HG02885 (cell line): ENCODE data around the gene EFCAB5.
"Not testable (repeated sequence)": the region's sequence is repeated elsewhere in the genome, so short reads cannot be mapped to it uniquely, and the experiment has no call there.

Source experiments
- ATAC-seq: cut with Tn5 transposase; IDR thresholded peaks from one replicate; pipeline ENCODE4 v1.9.1; 2021; ENCODE audit warnings: mild to moderate bottlenecking; ENCODE audit not compliant: unreplicated experiment, poor library complexity

The EFCAB5 gene

DNA sequence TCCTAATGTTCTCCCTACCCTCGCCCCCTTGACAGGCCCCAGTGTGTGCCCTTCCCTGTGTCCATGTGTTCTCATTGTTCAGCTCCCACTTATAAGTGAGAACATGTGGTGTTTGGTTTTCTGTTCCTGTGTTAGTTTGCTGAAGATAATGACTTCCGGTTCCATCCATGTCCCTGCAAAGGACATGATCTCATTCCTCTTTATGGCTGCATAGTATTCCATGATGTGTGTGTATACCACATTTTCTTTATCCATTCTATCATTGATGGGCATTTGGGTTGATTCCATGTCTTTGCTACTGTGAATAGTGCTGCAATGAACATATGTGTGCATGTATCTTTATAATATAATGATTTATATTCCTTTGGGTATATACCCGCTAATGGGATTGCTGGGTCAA, 146.0 kb downstream of the EFCAB5 start:
- not testable (repeated sequence) for ATAC-seq

DNA sequence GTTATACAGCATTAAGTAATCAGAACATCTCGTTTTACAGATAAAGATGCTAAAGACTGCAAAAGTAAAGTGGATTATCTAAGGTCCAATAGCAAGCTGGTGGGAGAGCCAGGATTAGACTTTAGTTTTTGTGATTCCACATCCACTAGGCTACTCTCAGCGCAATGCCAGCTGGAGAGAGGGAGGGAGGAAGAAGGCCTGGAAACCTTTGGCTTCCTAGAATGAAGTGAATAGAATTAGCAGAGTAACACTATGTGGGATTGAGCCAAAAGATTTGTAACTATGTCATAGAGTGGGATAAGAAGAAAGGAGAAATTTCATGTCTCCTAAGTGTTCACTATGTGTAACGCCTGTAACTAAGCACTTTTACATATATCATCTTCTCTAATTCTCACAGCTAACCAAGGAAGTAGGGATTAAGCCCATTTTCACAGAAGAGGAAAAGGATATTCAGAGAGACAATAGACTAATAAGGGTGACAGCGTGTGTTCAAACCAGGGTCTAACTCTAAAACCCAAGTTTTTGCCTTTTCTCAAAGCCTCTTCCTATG, 149.8 kb downstream of the EFCAB5 start:
- ATAC-seq, result no peak

DNA sequence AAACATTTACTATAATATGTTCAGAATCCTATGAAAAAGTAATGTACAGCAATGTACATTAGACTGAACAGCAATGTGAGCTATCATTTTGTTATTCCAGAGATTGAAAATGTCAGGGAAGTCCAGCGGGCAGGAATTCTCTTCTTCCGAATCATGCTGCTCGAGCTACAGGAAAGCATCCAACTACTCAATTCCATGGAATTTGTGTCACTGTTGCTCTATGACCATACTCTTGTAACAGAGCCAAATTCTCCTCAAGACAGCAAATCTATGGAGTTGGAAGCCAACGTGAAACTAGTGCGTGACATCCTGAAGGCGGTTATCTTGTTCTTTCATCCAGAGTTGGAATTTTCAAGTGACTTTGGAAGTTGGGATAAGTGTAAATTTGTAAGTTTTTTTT, 150.3 kb downstream of the EFCAB5 start:
- ATAC-seq, result no peak

GRCh38 chr17:30092886-30093285, 151.5 kb downstream of the EFCAB5 start:
- ATAC-seq, result no peak

DNA sequence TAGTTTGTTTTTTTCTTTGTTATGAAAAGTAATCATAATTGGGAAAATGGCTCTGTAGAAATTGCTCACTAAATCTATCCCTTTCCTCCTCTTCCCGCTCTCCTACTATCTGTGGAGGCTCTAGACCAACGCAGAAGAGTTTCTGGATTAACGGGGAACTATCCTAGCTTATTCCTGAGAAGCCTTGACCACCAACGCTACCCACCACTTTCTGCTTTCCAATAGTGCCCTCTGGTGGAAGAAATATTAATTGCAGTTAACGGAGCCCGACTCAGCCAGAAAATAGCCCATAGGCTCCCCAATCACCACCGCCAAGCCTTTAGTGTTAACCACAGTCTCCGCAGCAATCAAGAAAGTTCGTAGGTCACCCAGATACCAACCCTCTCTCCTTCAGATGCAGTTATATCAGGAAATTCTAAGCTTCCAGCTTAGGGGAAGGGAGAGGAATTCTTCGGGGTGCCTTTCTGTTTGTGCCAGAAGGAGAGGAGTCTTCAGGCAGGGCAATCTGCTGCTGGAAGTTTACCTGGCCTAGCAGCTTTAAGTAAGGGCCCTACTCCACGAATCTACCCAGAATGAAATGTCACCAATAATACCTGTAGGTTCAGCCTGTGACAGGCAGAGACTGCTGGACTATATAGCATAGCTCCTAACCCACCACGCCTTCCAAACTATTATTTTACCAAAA, 152.2 kb downstream of the EFCAB5 start:
- no peak for ATAC-seq

DNA sequence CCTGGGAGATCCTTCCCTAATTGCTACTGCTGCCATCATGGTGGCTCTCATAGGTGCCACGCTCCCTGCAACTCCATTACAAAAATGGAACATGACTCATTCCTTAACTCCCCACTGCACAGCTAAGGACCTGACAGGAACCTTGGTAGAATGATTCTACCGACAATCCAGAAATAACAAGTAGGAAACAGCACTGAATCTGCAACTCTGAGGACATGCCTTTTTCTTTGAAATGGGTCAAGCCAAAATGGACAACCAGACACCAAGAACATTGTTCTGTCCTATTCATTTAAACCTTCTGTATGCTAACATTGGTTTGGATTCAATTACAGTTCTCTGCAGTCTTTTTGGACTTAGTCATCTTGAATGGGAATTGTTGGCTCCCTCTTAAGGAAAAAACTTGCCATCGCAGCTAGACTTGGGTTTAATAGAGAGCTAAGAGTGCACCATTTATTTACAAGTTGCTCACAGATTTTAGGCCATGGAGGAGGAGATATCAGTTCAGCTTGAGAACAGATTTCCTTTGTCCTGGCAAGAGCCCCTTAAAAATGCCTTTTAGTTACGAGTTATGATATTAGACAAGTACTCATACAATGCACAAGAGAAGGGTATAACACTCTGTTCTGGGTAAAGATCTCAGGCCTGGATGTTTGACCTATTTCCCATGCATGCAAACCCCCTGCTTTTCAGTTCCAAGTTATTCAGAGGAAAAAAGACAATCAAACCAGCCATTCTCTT, 154.2 kb downstream of the EFCAB5 start:
- no peak for ATAC-seq

- no peak for ATAC-seq
Observed at GRCh38 chr17:30101686-30102390, 160.4 kb downstream of the EFCAB5 start.

DNA sequence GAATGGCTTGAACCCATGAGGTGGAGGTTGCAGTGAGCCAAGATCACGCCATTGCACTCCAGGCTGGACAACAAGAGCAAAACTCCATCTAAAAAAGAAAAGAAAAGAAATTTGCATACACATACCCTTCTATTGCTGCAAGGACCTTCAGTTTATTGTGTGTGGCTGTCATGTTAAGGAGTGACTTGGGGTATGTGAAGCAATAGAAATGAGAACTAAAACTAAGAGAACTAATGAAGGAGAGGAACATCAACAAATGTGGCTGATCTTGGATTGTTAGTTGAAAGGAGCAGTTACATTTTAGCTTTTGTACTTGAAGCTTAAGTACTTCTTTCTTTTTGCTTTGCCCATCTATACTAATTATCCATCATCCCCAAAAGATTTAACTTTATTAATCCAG, 162.5 kb downstream of the EFCAB5 start:
- ATAC-seq, result no peak

DNA sequence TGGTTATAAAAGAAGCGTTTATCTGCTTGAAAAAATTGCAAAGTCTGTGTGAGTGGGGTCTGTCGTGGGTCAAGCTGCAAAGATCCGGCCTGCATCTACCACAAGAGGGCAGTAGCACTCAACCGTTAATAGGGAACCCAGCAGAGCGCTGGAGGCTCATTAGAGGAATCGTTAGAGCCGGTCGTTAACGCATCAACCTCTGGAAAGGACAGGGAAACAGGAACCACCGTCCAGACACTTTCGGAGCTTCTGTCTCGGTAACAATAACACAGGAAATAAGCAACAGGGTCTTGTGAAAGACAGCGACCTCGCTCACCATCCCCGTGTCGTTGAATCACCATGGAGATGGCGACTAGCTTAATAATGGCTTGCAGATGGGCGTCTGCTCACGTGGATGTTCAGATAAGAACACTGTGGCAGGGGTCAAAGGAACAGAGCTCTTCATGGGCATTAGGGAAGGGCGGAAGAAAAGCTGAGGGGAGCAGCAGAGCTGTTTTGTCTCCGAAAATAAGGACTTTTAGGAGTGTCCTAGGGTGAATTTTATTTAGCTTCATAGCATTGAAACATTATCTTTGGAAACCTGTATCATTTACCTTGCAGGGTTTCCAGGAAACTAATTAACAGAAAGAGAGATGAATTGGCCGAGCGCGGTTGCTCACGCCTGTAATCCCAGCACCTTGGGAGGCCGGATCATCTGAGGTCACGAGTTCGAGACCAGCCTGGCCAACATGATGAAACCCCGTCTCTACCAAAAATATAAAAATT, 163.3 kb downstream of the EFCAB5 start:
- peak; percentile 67 for ATAC-seq

DNA sequence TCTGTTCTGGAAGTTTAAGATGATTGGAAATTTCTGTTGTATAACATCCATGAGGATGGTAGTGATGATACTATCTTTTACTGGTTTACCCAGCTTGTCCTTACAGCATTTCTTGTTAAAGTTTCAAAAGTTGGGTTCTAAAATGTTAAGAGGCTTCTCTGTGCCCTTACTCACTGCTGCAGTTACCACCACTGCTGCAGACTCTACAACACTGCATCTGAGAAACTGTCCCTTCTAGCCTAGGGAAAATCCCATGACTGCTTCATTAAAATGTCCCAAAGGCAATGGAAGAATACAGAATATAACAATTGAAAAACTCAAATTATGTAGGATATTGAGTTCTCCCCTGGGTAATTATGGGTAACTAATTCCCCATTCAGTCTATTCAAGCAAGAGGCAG, 171.4 kb downstream of the EFCAB5 start:
- ATAC-seq, result no peak

GRCh38 chr17:30113213-30113612, 171.8 kb downstream of the EFCAB5 start:
- no peak for ATAC-seq

- ATAC-seq, result no peak
Observed at GRCh38 chr17:30116345-30116660, 174.9 kb downstream of the EFCAB5 start.

- peak; percentile 91 for ATAC-seq
Observed at GRCh38 chr17:30116661-30117551, 175.5 kb downstream of the EFCAB5 start, which contains the start of gene NSRP1. NSRP1 (plus strand) TSS chr17:30116816; CDS start chr17:30116844, 28 bp downstream.

GRCh38 chr17:30117675-30118081, 176.2 kb downstream of the EFCAB5 start:
- no peak for ATAC-seq

DNA sequence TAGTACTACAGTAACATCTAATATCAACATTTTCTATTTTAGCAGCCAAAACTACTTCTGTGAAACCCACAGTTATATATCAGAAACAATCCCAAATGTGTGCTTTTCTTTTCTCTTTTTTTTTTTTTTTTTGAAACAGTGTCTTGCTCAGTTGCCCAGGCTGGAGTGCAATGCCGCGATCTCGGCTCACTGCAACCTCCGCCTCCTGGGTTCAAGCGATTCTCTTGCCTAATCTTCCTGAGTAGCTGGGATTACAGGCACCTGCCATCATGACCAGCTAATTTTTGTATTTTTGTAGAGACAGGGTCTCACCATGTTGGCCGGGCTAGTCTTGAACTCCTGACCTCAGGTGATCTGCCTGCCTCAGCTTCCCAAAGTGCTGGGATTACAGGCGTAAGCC, 177.2 kb downstream of the EFCAB5 start:
- not testable (repeated sequence) for ATAC-seq

DNA sequence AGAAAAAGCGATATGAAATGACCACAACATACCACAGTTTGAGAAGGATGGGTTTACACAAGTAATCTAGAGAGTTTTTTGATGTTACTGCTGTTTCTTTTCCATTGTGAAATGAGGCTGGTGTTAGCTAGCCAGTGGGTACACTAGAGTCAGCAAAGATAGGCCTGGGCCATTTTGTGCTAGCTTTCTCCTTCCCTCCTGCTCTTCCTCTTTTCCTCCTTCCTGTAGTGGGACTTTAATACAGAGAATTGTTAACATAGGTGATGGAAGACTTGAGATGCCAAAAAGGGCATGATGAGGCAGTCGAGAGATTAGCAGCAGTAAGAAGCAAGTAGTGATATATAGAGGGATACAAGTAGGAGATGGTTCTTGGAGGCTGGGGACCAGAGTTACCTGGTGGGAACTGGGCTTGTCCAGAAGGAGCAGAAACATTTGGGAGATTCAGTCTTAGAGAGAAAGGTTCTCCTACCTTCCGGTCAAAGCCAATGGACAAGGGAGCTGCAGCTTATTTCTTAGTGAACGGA, 182.9 kb downstream of the EFCAB5 start:
- ATAC-seq, result no peak

- ATAC-seq, result no peak
Observed at GRCh38 chr17:30130121-30130520, 188.7 kb downstream of the EFCAB5 start.

GRCh38 chr17:30132615-30133014, 191.2 kb downstream of the EFCAB5 start:
- no peak for ATAC-seq

GRCh38 chr17:30133197-30133596, 191.8 kb downstream of the EFCAB5 start:
- no peak for ATAC-seq
